K562 (cell line): ENCODE data around the gene RNF126. TPM values are rescaled to one million over a fixed set of nuclear protein-coding genes. Genes with fewer than 3 reads are reported as not detected.

Source experiments
- ATAC-seq: fragments of 200-7000 bp; cut with Tn5 transposase; 3 replicates; pipeline ENCODE4 v1.9.1; 2020; ENCODE audit warnings: moderate library complexity
- BruUV-seq: library from RNA; stranded (reverse); fragments of 400-500 nt; replicated peaks from 2 replicates; lab custom pipeline; 2021; lab: Mats Ljungman, UMichigan
- CTCF ChIA-PET: fragments of 300-600 bp; formaldehyde crosslinking; extraction: SDS; loops from one replicate; lab custom pipeline; 2021; ENCODE audit warnings: low intra/inter-chr PET ratio; lab: Yijun Ruan, JAX
- POLR2A ChIA-PET: fragments of 300-600, 350-650 bp; sonication (Branson Sonifier 250); formaldehyde crosslinking; extraction: SDS; loops from one replicate; lab custom pipeline; 2021; ENCODE audit warnings: antibody characterized with exemption, inconsistent platforms; lab: Yijun Ruan, JAX
- DNase-seq, 4 experiments: peaks; one replicate each; pipeline versions ENCODE4 v3.0.0 to v3.0.0-alpha.2; 2011 to 2018; ENCODE audit warnings: low spot score in 3 of 4, mixed read lengths in 3 of 4; ENCODE audit errors: extremely low read depth in 1 of 4
- FAIRE-seq: peaks from 2 replicates; lab custom pipeline; 2011; peaks lifted over from hg19 to GRCh38; lab: Jason Lieb, UNC
- H2AFZ ChIP-seq: 2 replicates; pipeline ENCODE4 v1.6.0; 2011; ENCODE audit warnings: low read depth, low read length, control low read depth, inconsistent platforms
- H3K27ac ChIP-seq: fragments of 200-600 bp; 3 replicates; pipeline ENCODE4 v1.8.0; 2011; ENCODE audit warnings: low read depth, mild to moderate bottlenecking, control low read depth, inconsistent platforms, low read length, moderate library complexity, mixed read lengths; ENCODE audit errors: extremely low read depth
- H3K27me3 ChIP-seq, 2 experiments: fragments of 300-600 bp in 1 of 2; 2 replicates in 1 of 2; 3 replicates in 1 of 2; pipeline versions ENCODE4 v1.6.0 to v1.8.0; 2011; ENCODE audit warnings: inconsistent platforms in 2 of 2, low read length in 2 of 2, mild to moderate bottlenecking in 1 of 2, mixed read lengths in 1 of 2, moderate library complexity in 1 of 2; ENCODE audit not compliant: control insufficient read depth in 2 of 2, insufficient read depth in 2 of 2
- H3K36me3 ChIP-seq: fragments of 300-600 bp; 3 replicates; pipeline ENCODE4 v1.8.0; 2011; ENCODE audit warnings: mild to moderate bottlenecking, low read length, inconsistent platforms; ENCODE audit not compliant: control insufficient read depth, insufficient read depth
- H3K4me1 ChIP-seq, 2 experiments: fragments of 200-600 bp in 1 of 2; replicated peaks in 1 of 2; 2 replicates in 1 of 2; 3 replicates in 1 of 2; pipeline versions ENCODE4 v1.5.1 to v1.8.0; 2011; ENCODE audit warnings: inconsistent platforms in 2 of 2, low read length in 2 of 2, mild to moderate bottlenecking in 1 of 2, mixed read lengths in 1 of 2, moderate library complexity in 1 of 2; ENCODE audit not compliant: control insufficient read depth in 2 of 2, insufficient read depth in 2 of 2
- H3K4me2 ChIP-seq: 2 replicates; pipeline ENCODE4 v1.6.1; 2011; ENCODE audit warnings: low read length, control low read depth, inconsistent platforms, mixed read lengths; ENCODE audit not compliant: insufficient read depth
- H3K4me3 ChIP-seq: fragments of 200-600 bp; sonication (generic), shearing (Covaris generic); 2 replicates; pipeline ENCODE4 v1.5.1; 2016; ENCODE audit warnings: control low read depth, inconsistent platforms
- H3K79me2 ChIP-seq: fragments of 200-600 bp; 3 replicates; pipeline ENCODE4 v1.8.0; 2011; ENCODE audit warnings: low read length, inconsistent platforms; ENCODE audit not compliant: control insufficient read depth, insufficient read depth
- H3K9ac ChIP-seq, 2 experiments: 2 replicates each; pipeline versions ENCODE4 v1.6.0 to v1.6.1; 2011; ENCODE audit warnings: low read depth in 2 of 2, low read length in 2 of 2, control low read depth in 1 of 2, inconsistent platforms in 1 of 2, mild to moderate bottlenecking in 1 of 2, mixed read lengths in 1 of 2; ENCODE audit not compliant: insufficient read depth in 1 of 2
- H3K9me1 ChIP-seq: one replicate; pipeline ENCODE4 v1.6.0; 2011; ENCODE audit warnings: inconsistent platforms, mild to moderate bottlenecking, low read length, moderate library complexity; ENCODE audit not compliant: control insufficient read depth, insufficient read depth
- H3K9me3 ChIP-seq: replicated peaks from 2 replicates; pipeline ENCODE4 v1.5.1; 2011; ENCODE audit warnings: low read depth, low read length, inconsistent platforms; ENCODE audit not compliant: control insufficient read depth, insufficient read depth
- H4K20me1 ChIP-seq: replicated peaks from 2 replicates; pipeline ENCODE4 v1.6.1; 2011; ENCODE audit warnings: low read length, inconsistent platforms, mixed read lengths; ENCODE audit not compliant: control insufficient read depth, insufficient read depth
- MEF2D ChIP-seq: conservative IDR thresholded peaks from 2 replicates; pipeline ENCODE4 v1.6.1; 2016; ENCODE audit warnings: low read depth, missing genetic modification characterization, missing compliant biosample characterization
- NFE2L1 ChIP-seq: fragments of 450-650 bp; IDR thresholded peaks from 2 replicates; pipeline ENCODE4 v1.6.1; 2016; ENCODE audit warnings: missing genetic modification characterization, low read depth, mild to moderate bottlenecking, missing compliant biosample characterization, moderate library complexity, borderline replicate concordance
- RBM25 ChIP-seq: fragments of 200-400 bp; formaldehyde crosslinking; IDR thresholded peaks from 2 replicates; pipeline ENCODE4 v1.6.1; 2018; ENCODE audit warnings: low read length, low read depth, moderate library complexity; ENCODE audit not compliant: severe bottlenecking
- ZBTB7A ChIP-seq: IDR thresholded peaks from 2 replicates; pipeline ENCODE4 v1.6.1; 2011; ENCODE audit warnings: low read depth, mild to moderate bottlenecking, low read length, moderate library complexity, borderline replicate concordance; ENCODE audit not compliant: control insufficient read depth
- WGBS: fragments of 100-300 bp; shearing (Covaris generic); methylation state at CpG from one replicate; pipeline ENCODE4 v1.1.6; 2016; ENCODE audit warnings: low coverage, mixed read lengths; ENCODE audit not compliant: insufficient coverage; ENCODE audit errors: missing lambda C conversion rate; 5-methylcytosine and 5-hydroxymethylcytosine counted together
- in situ Hi-C: fragments of 300-500 bp; cut with MboI; formaldehyde crosslinking; loops from 4 replicates; pipeline ENCODE4 v1.15.0; 2018; ENCODE audit warnings: inconsistent platforms, mixed read lengths
- intact Hi-C: fragments of 100-400 bp; cut with micrococcal nuclease; formaldehyde crosslinking; loops from 2 replicates; pipeline ENCODE4 v1.14.2; 2022
- polyA plus RNA-seq, 8 experiments: library from polyadenylated mRNA; depleted of rRNA in 4 of 8; stranded (reverse) in 5 of 8; unstranded in 3 of 8; fragments of >200 nt; fragmentation: Nextera tagmentation in 2 of 8; fragmentation: Illumina TruSeq in 1 of 8; extraction: Ambion mirVana in 2 of 8; extraction: Trizol in 1 of 8; gene quantifications; 2 replicates each; pipeline versions ENCODE4 v1.2.1 to v1.2.3, GENCODE V29; 2011 to 2014; ENCODE audit warnings: inconsistent platforms in 1 of 8, missing spikeins in 1 of 8
- total RNA-seq, 7 experiments: library from RNA; depleted of rRNA in 6 of 7; stranded (reverse); fragments of >200 nt in 6 of 7; fragmentation: Illumina TruSeq in 2 of 7; extraction: Trizol in 2 of 7; gene quantifications; 2 replicates each; pipeline versions ENCODE4 v1.2.1 to v1.2.3, GENCODE V29; 2011 to 2021; ENCODE audit warnings: low replicate concordance in 1 of 7
- TF ChIP-seq, protein P1 (sequence below): IDR thresholded peaks from 3 replicates; pipeline ENCODE4 v1.6.1; 2011; ENCODE audit warnings: borderline replicate concordance, mild to moderate bottlenecking, moderate library complexity; ENCODE audit not compliant: insufficient read length; ENCODE audit errors: extremely low read depth
- TF ChIP-seq, protein P2 (sequence below): fragments of 250-450 bp; sonication (Bioruptor Pico); IDR thresholded peaks from 2 replicates; pipeline ENCODE4 v1.5.0; 2020; ENCODE audit warnings: mild to moderate bottlenecking

Gene RNF126
- total and polyA plus RNA-seq, 9 of the 15 experiments (the other 6 are each of a cell fraction or from before 2014, with no cell fraction given) = 0.27 to 101 (median 12.3) TPM

DNA sequence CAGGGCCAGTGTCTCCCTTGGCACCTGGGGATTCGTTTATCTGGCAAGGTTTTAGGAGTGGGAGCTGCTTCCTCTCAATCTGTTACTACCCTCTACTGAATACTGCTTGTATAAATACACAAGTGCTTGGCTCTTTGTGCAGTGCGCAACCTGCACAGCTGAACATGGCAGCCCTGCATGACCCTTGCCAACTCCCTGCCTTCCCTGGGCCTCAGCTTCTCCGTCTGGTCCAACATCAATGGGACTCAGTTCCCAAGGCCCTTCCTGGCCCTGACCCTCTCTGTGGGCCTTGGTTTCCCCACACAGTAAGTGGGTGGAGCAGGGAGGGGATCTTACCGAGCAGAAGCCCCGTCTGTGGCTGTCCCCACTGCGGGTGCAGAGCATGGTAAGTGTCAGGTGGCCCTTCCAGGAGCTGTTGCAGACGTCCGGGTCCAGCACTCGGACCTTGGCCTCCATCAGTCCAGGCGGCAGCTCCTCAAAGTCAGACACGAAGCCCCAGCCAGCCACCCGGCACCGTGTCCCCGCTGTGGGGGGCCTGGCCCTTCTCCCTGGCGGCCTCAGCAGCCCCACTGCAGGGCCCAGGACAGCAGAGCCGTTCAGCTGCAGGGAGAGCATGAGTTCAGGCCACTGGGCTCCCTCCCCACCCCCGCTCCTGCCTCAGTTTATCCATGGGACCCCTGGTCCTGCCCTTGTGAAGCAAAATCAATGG lies 23.7 kb upstream of the RNF126 start (continued):
- TF ChIP-seq MEF2D (tag) = no peak
- TF ChIP-seq RBM25 = peak; percentile 18
- TF ChIP-seq, all 486 proteins: peak for 2

DNA sequence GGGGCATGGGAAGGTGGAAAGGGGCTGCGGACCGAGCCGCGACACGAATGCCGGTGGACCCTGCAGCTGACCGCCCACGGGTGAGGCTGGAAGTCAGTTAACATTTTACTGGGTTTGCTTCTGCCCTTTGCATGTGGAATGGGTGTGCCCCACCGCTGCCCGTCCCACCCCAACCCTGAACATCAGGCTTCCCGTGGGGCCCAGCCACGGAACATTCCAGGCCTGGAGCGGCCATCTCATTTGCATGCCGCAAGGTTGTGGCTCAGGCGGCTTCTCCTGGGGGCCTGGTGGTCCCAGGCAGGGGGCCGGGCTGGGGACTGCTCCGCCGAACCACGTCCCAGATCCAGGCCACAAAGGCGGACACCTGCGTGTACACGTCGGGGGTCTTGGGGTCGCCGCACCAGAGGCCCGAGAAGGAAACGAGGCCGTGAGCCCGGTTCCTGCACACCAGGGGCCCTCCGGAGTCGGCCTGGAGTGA lies 22.5 kb upstream of the RNF126 start:
- intact Hi-C loops (no loop called here), in situ Hi-C loops (no loop called here)
- WGBS = 79% methylated on average over 24 of the region's 31 CpGs
- POLR2A ChIA-PET = interaction anchor here (0.6 to 1.4 kb wide), 2 partner anchors 13 to 202 kb away, joined by 3 read pairs; no protein-coding TSS in a partner anchor
- Histone ChIP-seq H3K79me2 (no peaks in the 10 kb centered on the region), H3K27ac (no peak overlapping the region), H3K4me1 (peaks cover 0 to 45% of the 10 kb centered on the region in 2 experiments; a peak in 2 of 5 replicates), H2AFZ (no peak overlapping the region), H3K9me3 (no peaks in the 10 kb centered on the region), H3K9ac (no peak overlapping the region), H3K4me2 (no peak overlapping the region), H3K27me3 (no peaks in the 10 kb centered on the region), H4K20me1 (no peaks in the 10 kb centered on the region), H3K4me3 (no peak overlapping the region), H3K36me3 (no peaks in the 10 kb centered on the region), H3K9me1 (peaks cover 2% of the 10 kb centered on the region)
- BruUV-seq = no TSS peak
- no peak for ATAC-seq
- CTCF ChIA-PET = no interaction called here
- TF ChIP-seq NFE2L1 (tag) = no peak
- TF ChIP-seq, protein P1, sequence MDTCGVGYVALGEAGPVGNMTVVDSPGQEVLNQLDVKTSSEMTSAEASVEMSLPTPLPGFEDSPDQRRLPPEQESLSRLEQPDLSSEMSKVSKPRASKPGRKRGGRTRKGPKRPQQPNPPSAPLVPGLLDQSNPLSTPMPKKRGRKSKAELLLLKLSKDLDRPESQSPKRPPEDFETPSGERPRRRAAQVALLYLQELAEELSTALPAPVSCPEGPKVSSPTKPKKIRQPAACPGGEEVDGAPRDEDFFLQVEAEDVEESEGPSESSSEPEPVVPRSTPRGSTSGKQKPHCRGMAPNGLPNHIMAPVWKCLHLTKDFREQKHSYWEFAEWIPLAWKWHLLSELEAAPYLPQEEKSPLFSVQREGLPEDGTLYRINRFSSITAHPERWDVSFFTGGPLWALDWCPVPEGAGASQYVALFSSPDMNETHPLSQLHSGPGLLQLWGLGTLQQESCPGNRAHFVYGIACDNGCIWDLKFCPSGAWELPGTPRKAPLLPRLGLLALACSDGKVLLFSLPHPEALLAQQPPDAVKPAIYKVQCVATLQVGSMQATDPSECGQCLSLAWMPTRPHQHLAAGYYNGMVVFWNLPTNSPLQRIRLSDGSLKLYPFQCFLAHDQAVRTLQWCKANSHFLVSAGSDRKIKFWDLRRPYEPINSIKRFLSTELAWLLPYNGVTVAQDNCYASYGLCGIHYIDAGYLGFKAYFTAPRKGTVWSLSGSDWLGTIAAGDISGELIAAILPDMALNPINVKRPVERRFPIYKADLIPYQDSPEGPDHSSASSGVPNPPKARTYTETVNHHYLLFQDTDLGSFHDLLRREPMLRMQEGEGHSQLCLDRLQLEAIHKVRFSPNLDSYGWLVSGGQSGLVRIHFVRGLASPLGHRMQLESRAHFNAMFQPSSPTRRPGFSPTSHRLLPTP = no peak
- peak; percentile 35; the same call in 1 of the 2 replicates for TF ChIP-seq ZBTB7A
- TF ChIP-seq, protein P2, sequence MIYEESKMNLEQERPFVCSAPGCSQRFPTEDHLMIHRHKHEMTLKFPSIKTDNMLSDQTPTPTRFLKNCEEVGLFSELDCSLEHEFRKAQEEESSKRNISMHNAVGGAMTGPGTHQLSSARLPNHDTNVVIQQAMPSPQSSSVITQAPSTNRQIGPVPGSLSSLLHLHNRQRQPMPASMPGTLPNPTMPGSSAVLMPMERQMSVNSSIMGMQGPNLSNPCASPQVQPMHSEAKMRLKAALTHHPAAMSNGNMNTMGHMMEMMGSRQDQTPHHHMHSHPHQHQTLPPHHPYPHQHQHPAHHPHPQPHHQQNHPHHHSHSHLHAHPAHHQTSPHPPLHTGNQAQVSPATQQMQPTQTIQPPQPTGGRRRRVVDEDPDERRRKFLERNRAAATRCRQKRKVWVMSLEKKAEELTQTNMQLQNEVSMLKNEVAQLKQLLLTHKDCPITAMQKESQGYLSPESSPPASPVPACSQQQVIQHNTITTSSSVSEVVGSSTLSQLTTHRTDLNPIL (CRISPR knock-in tag) = no peak
- FAIRE-seq = no peak
- no peak for DNase-seq
